ENCODE data around the gene PLXDC2.
"Not testable (repeated sequence)": the region's sequence is repeated elsewhere in the genome, so short reads cannot be mapped to it uniquely, and the experiment has no call there.

Gene PLXDC2

DNA sequence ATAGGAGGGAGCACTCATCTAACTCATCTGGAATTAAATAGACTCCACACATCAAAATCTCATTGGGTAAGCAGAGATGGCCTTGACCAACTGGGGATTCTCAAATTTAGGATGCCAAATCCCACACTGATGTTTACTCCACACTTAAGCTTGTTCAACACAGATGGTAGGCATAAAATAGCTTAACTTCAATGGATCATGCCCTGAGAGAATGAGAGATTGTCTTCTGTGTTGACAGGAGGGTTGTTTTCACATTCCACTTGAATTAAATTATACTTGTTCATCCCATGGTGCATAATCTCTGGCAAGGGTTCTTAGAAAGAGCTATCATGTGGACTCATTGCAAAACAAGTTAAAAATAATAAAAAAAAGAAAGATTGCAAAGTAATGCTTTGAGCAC, 391.4 kb downstream of the PLXDC2 start:
- DNase-seq (ENCODE audit: low read depth) = no peak

DNA sequence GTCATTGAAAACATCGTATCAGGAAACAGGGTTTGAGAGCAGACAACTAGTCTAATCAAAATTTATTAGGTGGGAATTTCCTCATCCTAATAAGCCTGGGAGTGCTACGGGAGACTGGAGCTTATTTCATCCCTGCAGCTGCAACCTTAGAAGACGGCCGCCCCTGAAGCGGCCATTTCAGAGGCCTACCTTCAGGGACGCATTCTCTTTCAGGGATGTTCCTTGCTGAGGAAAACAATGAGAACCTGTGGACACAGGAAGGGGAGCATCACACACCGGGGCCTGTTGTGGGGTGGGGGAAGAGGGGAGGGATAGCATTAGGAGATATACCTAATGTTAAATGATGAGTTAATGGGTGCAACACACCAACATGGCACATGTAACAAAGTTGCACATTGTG, 392.9 kb downstream of the PLXDC2 start:
- not testable (repeated sequence) for DNase-seq (ENCODE audit: low read depth)

GRCh38 chr10:20215547-20216152, 399.4 kb downstream of the PLXDC2 start:
- DNase-seq (ENCODE audit: low read depth) = no peak

DNA sequence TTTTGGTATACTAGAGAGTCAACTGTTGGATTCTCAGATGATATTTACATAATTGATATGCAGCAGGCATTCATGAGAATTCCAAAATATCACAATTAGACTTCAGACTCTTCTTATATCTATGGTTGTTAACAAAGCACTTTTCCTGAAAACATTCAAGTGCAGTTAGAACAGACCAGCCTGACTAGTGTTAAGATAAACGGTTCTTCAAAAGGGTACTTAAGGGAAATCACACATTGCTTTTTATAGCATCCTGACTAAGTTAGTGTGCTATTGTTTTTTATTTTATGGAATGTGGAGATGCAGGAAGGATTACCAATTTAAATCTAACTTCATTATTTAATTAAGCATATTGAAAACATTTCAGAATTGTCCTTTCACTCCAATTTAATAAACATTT, 405.1 kb downstream of the PLXDC2 start:
- DNase-seq (ENCODE audit: low read depth) = no peak

GRCh38 chr10:20228729-20229128, 412.5 kb downstream of the PLXDC2 start:
- DNase-seq (ENCODE audit: low read depth) = no peak

DNA sequence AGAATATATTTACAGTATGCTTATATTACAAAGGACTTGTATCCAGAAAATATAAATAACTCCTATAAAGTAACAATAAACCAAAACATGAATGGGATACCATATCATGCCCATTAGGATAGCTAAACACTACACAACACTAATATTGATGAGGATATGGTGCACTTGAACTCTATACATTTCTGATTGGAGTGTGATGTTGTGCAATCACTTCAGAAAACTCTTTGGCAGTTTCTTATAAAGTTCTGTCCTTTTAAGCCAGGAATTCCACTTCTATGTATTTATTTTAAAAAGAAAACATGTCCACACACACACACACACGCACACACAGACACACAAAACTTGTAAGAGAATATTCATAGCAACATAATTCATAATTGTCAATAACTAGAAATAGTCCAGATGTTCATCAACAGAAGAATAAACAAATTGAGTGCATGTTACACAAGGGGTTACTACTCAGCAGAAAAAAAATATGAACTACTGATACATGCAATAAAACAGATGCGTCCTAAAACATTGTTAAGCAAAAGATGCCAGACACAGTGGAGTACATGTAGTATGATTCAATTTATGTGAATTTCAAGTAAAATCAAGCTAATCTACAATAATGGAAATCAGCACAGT, 416.0 kb downstream of the PLXDC2 start:
- no peak for DNase-seq (ENCODE audit: low read depth)

DNA sequence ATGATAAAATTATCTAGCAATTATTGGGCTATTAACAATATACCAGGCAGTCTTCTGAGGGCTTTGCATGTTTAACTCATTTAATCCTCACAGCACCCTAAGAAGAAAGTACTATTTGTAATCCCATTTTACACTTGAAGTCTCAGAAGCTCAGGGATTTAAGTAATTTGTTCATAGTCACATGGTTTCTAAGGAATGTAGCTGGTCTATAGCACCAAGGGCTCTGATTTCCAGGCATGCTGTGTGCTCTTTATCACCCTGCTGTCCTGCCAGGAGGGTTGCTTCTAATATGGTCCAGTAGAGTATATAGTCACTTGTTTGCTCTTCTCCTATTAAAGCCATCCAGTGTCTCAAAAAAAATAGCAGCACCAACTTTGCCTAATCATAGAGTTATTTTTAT, 417.2 kb downstream of the PLXDC2 start:
- no peak for DNase-seq (ENCODE audit: low read depth)

DNA sequence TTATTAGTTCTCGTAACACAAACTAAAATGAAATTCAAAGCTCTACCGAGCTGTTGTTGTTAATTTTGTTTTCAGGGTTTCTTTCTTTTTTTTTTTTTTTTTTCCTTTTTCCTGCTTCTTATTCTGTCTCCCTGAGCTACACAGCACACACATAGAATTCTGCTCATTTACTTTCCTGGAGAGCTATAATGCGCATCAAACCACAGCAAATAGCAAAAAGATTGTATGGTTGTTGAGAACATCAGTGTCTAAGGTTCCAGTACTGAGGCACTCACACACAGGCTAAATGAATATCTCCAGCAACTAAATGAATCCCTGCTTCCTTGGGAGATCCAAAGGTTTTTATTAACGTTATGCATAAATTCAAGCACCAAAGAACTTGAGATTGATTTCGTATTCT, 418.3 kb downstream of the PLXDC2 start:
- no peak for DNase-seq (ENCODE audit: low read depth)

DNA sequence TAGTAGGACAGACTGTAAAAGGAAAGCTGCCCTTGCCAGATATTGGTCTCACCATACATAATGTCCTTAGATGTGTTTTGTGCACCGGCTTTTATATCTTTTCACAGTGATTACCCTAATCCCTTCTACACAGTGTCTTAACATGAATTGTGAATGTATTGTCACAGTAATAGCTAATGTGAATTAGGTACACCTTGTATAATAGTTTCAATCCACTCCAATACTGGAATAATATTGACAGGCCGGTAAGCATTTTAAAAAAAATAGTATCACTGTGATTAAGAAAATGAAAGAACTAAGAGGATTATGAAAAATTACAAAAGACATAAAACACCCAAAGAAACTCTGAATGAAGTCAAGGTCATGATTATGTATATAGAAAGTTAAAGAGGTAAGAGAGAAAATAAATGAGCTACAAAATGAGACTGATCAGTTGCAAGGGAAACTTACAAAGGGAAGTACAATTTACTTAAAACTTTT, 420.9 kb downstream of the PLXDC2 start:
- no peak for DNase-seq (ENCODE audit: low read depth)

- no peak for DNase-seq (ENCODE audit: low read depth)
Observed at GRCh38 chr10:20237586-20237985, 421.4 kb downstream of the PLXDC2 start.

DNA sequence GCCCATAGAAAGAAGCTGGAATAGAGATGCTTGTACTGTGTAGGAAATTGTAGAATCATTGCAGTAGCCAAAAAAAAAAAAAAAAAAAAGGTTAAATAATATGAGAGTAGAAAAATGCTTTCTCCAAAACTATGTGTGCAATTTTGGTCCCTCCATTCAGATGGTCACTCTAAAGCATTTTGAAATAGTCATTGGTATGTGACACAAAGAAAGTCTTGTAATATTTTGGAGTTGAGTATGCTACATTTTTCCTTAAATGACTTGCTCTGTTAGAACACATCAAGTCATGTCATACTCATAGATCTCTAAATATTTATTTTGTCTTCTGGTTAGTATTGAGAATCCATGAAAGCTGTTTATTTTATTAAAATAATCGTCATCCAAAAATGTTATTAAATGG, 424.4 kb downstream of the PLXDC2 start:
- no peak for DNase-seq (ENCODE audit: low read depth)

DNA sequence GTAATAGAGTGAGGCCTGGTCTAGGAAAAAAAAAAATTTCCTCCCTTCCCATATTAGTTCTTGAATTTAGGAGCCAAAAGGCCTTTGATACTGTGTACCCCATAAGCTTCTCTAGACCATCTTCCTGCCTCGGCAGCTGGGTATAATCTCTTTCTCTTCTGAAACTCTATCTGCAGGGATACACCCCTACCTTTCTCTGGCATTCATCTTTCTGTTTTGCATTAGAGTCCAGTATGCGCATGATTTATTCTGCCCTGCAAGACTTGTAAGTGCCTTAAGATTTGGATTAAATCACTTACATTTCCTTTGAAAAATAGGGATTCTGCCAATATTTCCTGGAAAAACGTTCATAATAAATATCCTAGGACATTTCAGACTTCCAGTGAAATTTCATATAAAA, 431.2 kb downstream of the PLXDC2 start:
- no peak for DNase-seq (ENCODE audit: low read depth)

- DNase-seq (ENCODE audit: low read depth) = no peak
Observed at GRCh38 chr10:20247891-20248708, 431.9 kb downstream of the PLXDC2 start.

DNA sequence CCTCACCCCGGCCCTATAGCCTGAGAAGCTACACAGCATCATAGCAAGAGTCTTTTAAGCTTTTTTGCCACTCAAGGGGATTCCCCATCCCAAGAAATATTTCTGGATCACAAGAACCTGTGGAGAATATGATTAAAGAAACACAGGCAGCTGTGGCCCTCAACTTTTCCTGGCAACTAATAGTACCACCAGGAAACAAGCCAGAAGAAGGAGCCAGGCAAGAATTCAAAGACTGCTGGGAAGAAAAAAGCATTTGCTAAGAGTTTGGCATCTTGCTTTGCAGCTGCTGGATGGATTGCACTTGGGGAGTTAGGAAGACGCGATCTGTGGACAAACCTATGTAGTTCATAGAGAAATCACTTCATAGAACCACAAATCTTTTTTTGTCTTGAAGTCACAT, 437.8 kb downstream of the PLXDC2 start:
- no peak for DNase-seq (ENCODE audit: low read depth)

DNA sequence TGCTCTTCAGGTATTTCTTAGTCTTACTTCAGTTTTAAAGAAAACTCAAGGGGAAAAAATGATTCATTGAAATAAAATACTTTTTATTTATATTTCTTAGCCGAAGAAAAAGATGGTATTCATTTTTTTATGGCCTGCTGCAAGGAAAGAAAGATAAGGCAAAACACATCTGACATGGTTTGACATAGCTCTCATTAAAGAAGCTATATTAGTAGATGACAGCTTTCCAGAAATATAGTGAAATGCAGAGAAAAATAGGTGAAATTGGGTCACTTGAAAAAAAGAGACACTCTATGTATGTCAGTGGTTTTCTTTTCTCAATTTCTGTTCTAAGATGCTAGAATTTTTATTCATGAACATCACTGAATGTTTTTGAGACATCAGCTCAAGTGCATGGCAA, 438.3 kb downstream of the PLXDC2 start:
- DNase-seq (ENCODE audit: low read depth) = no peak

GRCh38 chr10:20256969-20257368, 440.7 kb downstream of the PLXDC2 start:
- DNase-seq (ENCODE audit: low read depth) = no peak

DNA sequence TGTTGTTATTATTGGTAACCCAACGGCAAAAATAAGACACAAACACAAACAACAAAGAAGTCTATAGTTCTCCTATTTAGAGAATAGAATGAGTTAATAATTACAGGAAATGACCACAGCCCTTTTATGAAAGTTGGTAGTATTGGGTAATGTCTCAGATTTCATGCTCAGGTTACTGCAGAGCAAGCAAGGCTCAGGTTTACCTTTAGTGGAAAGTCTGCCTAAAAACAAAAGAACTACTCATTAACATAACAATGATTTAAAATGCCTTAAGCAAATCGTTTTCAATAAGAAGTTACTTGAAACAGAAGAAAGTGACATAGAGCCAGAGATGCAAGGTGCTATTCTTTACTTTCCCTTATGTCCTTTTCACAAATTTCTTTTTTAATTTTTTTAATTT, 441.2 kb downstream of the PLXDC2 start:
- DNase-seq (ENCODE audit: low read depth) = no peak

GRCh38 chr10:20265146-20265545, 448.9 kb downstream of the PLXDC2 start:
- no peak for DNase-seq (ENCODE audit: low read depth)

DNA sequence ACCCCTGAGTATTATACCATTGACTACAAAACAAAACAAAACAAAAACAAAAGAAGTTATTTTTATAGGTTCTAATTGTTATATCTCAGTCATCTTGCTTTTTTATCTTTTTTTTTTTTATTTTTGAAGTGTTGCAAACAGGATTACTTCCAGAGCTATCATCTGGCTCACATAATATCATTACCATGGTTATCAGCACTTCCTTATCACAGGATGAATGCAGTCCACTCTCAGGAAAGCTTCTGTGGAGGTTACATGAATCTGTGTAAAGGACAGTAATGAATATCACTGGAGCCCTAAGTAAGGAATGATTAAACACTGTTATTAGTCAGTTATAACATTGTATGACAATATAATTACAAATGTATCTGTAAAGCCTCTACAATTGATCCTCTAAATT, 451.5 kb downstream of the PLXDC2 start:
- DNase-seq (ENCODE audit: low read depth) = no peak

DNA sequence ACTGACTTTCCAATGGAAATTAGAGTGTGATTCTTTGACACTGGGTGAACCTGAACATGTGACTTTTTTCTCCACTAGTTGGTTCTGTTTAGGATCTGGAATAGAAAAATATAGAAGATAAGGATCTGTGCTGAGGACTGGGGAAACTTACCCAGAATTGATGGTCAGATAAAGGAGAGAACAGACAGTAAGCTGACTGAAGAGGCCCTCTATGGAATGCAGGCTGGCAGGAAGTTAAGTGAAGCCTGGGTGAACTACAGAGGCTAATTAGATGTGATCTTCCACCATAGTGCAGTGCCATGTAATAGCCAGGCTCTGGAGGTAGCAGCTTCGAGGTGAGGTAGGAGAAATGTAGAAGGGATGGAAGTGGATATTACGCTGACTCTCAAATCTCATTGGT, 455.3 kb downstream of the PLXDC2 start:
- no peak for DNase-seq (ENCODE audit: low read depth)

DNA sequence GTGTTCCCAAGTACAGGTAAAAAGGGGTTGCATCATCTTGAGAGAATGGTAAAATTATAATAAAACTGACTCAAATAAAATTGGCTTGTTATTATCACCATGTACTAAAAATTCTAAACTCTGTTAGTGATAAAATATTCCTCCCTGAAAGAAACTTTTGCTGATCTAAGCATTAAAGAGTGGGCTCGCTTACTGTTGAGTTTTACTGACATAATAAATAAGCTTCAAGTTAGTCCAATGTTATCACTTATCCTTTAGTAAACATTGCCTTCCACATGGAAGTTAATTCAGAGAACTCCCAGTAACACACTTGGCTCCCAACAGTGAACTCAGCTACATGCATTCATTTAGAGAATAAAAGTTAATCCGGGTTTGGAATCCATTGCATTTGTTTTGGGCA, 456.4 kb downstream of the PLXDC2 start:
- DNase-seq (ENCODE audit: low read depth) = no peak

GRCh38 chr10:20274571-20274970, 458.3 kb downstream of the PLXDC2 start:
- DNase-seq (ENCODE audit: low read depth) = no peak

All from stimulated activated CD8-positive, alpha-beta memory T cell treated with anti-CD3 and anti-CD28 coated beads, Interleukin-4, amount 100 ng/mL, for 24 hours (primary cell).